Endothelial cell of umbilical vein (primary cell): ENCODE data around the gene PGF. TPM values are rescaled to one million over a fixed set of nuclear protein-coding genes. Genes with fewer than 3 reads are reported as not detected.

Experiments used
- BruUV-seq: library from RNA; stranded (reverse); fragments of 400-500 nt; replicated peaks from 2 replicates; lab custom pipeline; 2021; lab: Mats Ljungman, UMichigan
- CTCF ChIA-PET: fragments of 300-600, 350-600 bp; sonication (Branson Sonifier 250); formaldehyde crosslinking; loops from one replicate; lab custom pipeline; 2021; ENCODE audit warnings: antibody characterized with exemption, inconsistent platforms; lab: Charles Lee
- POLR2A ChIA-PET: fragments of 300-600, 350-600 bp; sonication (Branson Sonifier 250); formaldehyde crosslinking; loops from one replicate; lab custom pipeline; 2021; ENCODE audit warnings: antibody characterized with exemption, inconsistent platforms; lab: Charles Lee
- DNase-seq: peaks from one replicate; pipeline ENCODE4 v3.0.0-alpha.2; 2011; ENCODE audit warnings: low read depth, low spot score
- FAIRE-seq: peaks from 2 replicates; lab custom pipeline; 2011; peaks lifted over from hg19 to GRCh38; lab: Jason Lieb, UNC
- H2AFZ ChIP-seq: 2 replicates; pipeline ENCODE4 v1.6.0; 2012; ENCODE audit warnings: low read depth, low read length, control low read depth, inconsistent platforms
- H3K27ac ChIP-seq: 2 replicates; pipeline ENCODE4 v1.5.1; 2011; ENCODE audit warnings: low read depth, mild to moderate bottlenecking, control low read depth, low read length, moderate library complexity; ENCODE audit not compliant: insufficient read depth
- H3K27me3 ChIP-seq, 2 experiments: 2 replicates each; pipeline versions ENCODE4 v1.6.0 to v1.6.1; 2011; ENCODE audit warnings: low read length in 2 of 2, mixed read lengths in 1 of 2; ENCODE audit not compliant: control insufficient read depth in 2 of 2, insufficient read depth in 2 of 2
- H3K36me3 ChIP-seq, 2 experiments: 2 replicates in 1 of 2; 3 replicates in 1 of 2; pipeline ENCODE4 v1.5.1; 2011; ENCODE audit warnings: low read length in 2 of 2, mild to moderate bottlenecking in 1 of 2, moderate library complexity in 1 of 2; ENCODE audit not compliant: control insufficient read depth in 2 of 2, insufficient read depth in 2 of 2; ENCODE audit errors: extremely low read depth in 1 of 2
- H3K4me1 ChIP-seq: 3 replicates; pipeline ENCODE4 v1.5.1; 2011; ENCODE audit warnings: mild to moderate bottlenecking, low read length; ENCODE audit not compliant: control insufficient read depth, insufficient read depth; ENCODE audit errors: extremely low read depth
- H3K4me2 ChIP-seq: 2 replicates; pipeline ENCODE4 v1.6.1; 2011; ENCODE audit warnings: low read length, control low read depth, mixed read lengths; ENCODE audit not compliant: insufficient read depth
- H3K4me3 ChIP-seq, 3 experiments: fragments of 200-600 bp in 1 of 3; sonication (generic), shearing (Covaris generic) in 1 of 3; replicated peaks in 1 of 3; 2 replicates each; pipeline ENCODE4 v1.5.1; 2011 to 2016; ENCODE audit warnings: control low read depth in 3 of 3, low read length in 3 of 3, mild to moderate bottlenecking in 2 of 3, inconsistent platforms in 1 of 3, low read depth in 1 of 3, moderate library complexity in 1 of 3; ENCODE audit not compliant: insufficient read depth in 1 of 3
- H3K79me2 ChIP-seq: 2 replicates; pipeline ENCODE4 v1.6.0; 2012; ENCODE audit warnings: low read length, inconsistent platforms; ENCODE audit not compliant: control insufficient read depth, insufficient read depth
- H3K9ac ChIP-seq: replicated peaks from 2 replicates; pipeline ENCODE3; 2011; ENCODE audit warnings: low read length, control low read depth; ENCODE audit not compliant: insufficient read depth; ENCODE audit errors: extremely low read depth
- H3K9me1 ChIP-seq: replicated peaks from 3 replicates; pipeline ENCODE4 v1.6.0; 2011; ENCODE audit warnings: mild to moderate bottlenecking, low read length; ENCODE audit not compliant: control insufficient read depth, insufficient read depth; ENCODE audit errors: extremely low read depth
- H3K9me3 ChIP-seq: replicated peaks from 2 replicates; pipeline ENCODE4 v1.5.1; 2012; ENCODE audit warnings: low read length, inconsistent platforms; ENCODE audit not compliant: control insufficient read depth, insufficient read depth
- H4K20me1 ChIP-seq: replicated peaks from 2 replicates; pipeline ENCODE3; 2011; ENCODE audit warnings: mild to moderate bottlenecking, low read length; ENCODE audit not compliant: control insufficient read depth, insufficient read depth; ENCODE audit errors: extremely low read depth
- CTCF ChIP-seq, 2 donors: IDR thresholded peaks; 1 replicate in 1 of 2; 2 replicates in 1 of 2; pipeline ENCODE4 v1.5.1; 2011; ENCODE audit warnings: low read length in 2 of 2, mild to moderate bottlenecking in 2 of 2, moderate library complexity in 2 of 2, control low read depth in 1 of 2, inconsistent platforms in 1 of 2, low read depth in 1 of 2; ENCODE audit not compliant: insufficient read depth in 1 of 2; ENCODE audit errors: extremely low read depth in 1 of 2
- EZH2 ChIP-seq: IDR thresholded peaks from 2 replicates; pipeline ENCODE4 v1.6.1; 2012; ENCODE audit warnings: borderline replicate concordance, low read depth, mild to moderate bottlenecking, moderate library complexity, low read length, inconsistent platforms; ENCODE audit not compliant: severe bottlenecking
- FOS ChIP-seq: IDR thresholded peaks from 2 replicates; pipeline ENCODE4 v1.6.1; 2011; ENCODE audit warnings: mild to moderate bottlenecking, low read length, moderate library complexity, borderline replicate concordance; ENCODE audit not compliant: insufficient read depth
- GATA2 ChIP-seq: IDR thresholded peaks from 2 replicates; pipeline ENCODE4 v1.7.0; 2011; ENCODE audit warnings: low read depth, mild to moderate bottlenecking, moderate library complexity, mixed read lengths, low read length; ENCODE audit not compliant: insufficient read length, insufficient read depth
- JUN ChIP-seq: IDR thresholded peaks from 2 replicates; pipeline ENCODE4 v1.6.1; 2011; ENCODE audit warnings: borderline replicate concordance, low read depth; ENCODE audit not compliant: insufficient read length, insufficient read depth
- MAX ChIP-seq: IDR thresholded peaks from 2 replicates; pipeline ENCODE4 v1.6.1; 2011; ENCODE audit not compliant: insufficient read depth, insufficient read length
- MYC ChIP-seq: IDR thresholded peaks from one replicate; pipeline ENCODE4 v1.6.1; 2011; ENCODE audit warnings: mild to moderate bottlenecking, low read depth, low read length
- POLR2A ChIP-seq: IDR thresholded peaks from 2 replicates; pipeline ENCODE4 v1.6.1; 2012; ENCODE audit warnings: low read depth, mild to moderate bottlenecking, control low read depth, low read length
- POLR2AphosphoS5 ChIP-seq: IDR thresholded peaks from 2 replicates; pipeline ENCODE4 v1.6.1; 2012; ENCODE audit warnings: low read depth, mild to moderate bottlenecking, control low read depth, low read length, moderate library complexity; ENCODE audit not compliant: insufficient read depth
- dilution Hi-C: fragments of 300-500 bp; cut with MboI; formaldehyde crosslinking; loops from one replicate; pipeline ENCODE4 v1.15.0; 2019; ENCODE audit warnings: low sequenced_read_pairs; ENCODE audit not compliant: extremely low pct_ligation_motif_present
- intact Hi-C: fragments of 100-400 bp; cut with micrococcal nuclease; formaldehyde crosslinking; loops from one replicate; pipeline ENCODE4 v1.10.0; 2022
- polyA plus RNA-seq, 4 experiments: library from polyadenylated mRNA; depleted of rRNA in 3 of 4; stranded (reverse) in 3 of 4; unstranded in 1 of 4; fragments of >200 nt; gene quantifications; 2 replicates each; pipeline versions ENCODE4 v1.2.1 to v1.2.3, GENCODE V29; 2011 to 2012; ENCODE audit warnings: missing spikeins in 1 of 4
- total RNA-seq: library from RNA; stranded (reverse); gene quantifications from 2 replicates; pipeline ENCODE4 v1.2.3, GENCODE V29; 2021

The PGF gene
- total and polyA plus RNA-seq, 2 donors (not counting 3 experiments of a cell fraction or from before 2014, with no cell fraction given), result 89.0 to 206 TPM

GRCh38 chr14:74968811-74969210, 13.4 kb upstream of the PGF start:
- no peak overlapping the region for H3K4me3 ChIP-seq
- FAIRE-seq, result no peak
- H3K9ac ChIP-seq, result no peak overlapping the region
- no peak overlapping the region for H3K4me2 ChIP-seq
- intact Hi-C loops, result no loop called here
- H2AFZ ChIP-seq, result no peak overlapping the region
- no peaks in the 10 kb centered on the region for H3K9me1 ChIP-seq
- H3K27ac ChIP-seq, result no peak overlapping the region
- no peaks in the 10 kb centered on the region for H3K9me3 ChIP-seq
- peaks cover 32% of the 10 kb centered on the region for H3K4me1 ChIP-seq
- H4K20me1 ChIP-seq, result no peaks in the 10 kb centered on the region
- no TSS peak for BruUV-seq
- ChIA-PET POLR2A (interaction anchor here (2.8 kb wide), 1 partner anchor 13 kb away, joined by 10 read pairs; the partner anchor contains the start of gene PGF), CTCF (interaction anchor here (1.2 to 3.6 kb wide), 4 partner anchors 11 to 63 kb away, joined by 3 to 20 read pairs (median 4); partner anchors contain the start of gene PGF)
- TF ChIP-seq FOS, result no peak
- TF ChIP-seq GATA2, result no peak
- no peak for TF ChIP-seq CTCF (IDR thresholded peaks at IDR 0.05; ENCODE audit: extremely low read depth in 1 of 2, insufficient read depth in 1 of 2, low read depth in 1 of 2, low read length in 2 of 2)
- TF ChIP-seq MAX, result no peak
- no peak for TF ChIP-seq EZH2
- no peak for TF ChIP-seq JUN
- no peak for TF ChIP-seq POLR2AphosphoS5
- no peak for TF ChIP-seq MYC
- TF ChIP-seq POLR2A, result no peak
- dilution Hi-C loops, result no loop called here
- DNase-seq, result no peak
- no peaks in the 10 kb centered on the region for H3K79me2 ChIP-seq
- no peaks in the 10 kb centered on the region for H3K27me3 ChIP-seq
- H3K36me3 ChIP-seq, result no peaks in the 10 kb centered on the region
